WTC11 (cell line): ENCODE results near the gene F10. TPM values are rescaled to one million over a fixed set of nuclear protein-coding genes. Genes with fewer than 3 reads are reported as not detected.

ENCODE experiments used
- ATAC-seq: fragments of 200-7000 bp; cut with Tn5 transposase; 2 replicates; pipeline ENCODE4 v1.10.0; 2021; ENCODE audit warnings: mild to moderate bottlenecking, moderate library complexity
- CTCF ChIA-PET: fragments of 300-600 bp; sonication (Branson Sonifier 250); formaldehyde crosslinking; loops from one replicate; lab custom pipeline; 2021; ENCODE audit warnings: antibody characterized with exemption; lab: Charles Lee
- POLR2A ChIA-PET: fragments of 350-600 bp; sonication (Branson Sonifier 250); formaldehyde crosslinking; loops from one replicate; lab custom pipeline; 2021; ENCODE audit warnings: antibody characterized with exemption; lab: Charles Lee
- DNase-seq: peaks from one replicate; pipeline ENCODE4 v3.0.0; 2021; ENCODE audit warnings: low spot score
- H3K27ac Mint-ChIP-seq: 2 replicates; pipeline ENCODE4 v1.8.0; 2021; ENCODE audit warnings: mixed read lengths
- H3K27me3 Mint-ChIP-seq: 2 replicates; pipeline ENCODE4 v1.8.0; 2021; ENCODE audit warnings: low read depth, mild to moderate bottlenecking, moderate library complexity, mixed read lengths
- H3K36me3 Mint-ChIP-seq: 2 replicates; pipeline ENCODE4 v1.8.0; 2021; ENCODE audit warnings: mixed read lengths
- H3K4me1 Mint-ChIP-seq: 2 replicates; pipeline ENCODE4 v1.8.0; 2022; ENCODE audit warnings: mixed read lengths
- H3K4me3 Mint-ChIP-seq: 2 replicates; pipeline ENCODE4 v1.8.0; 2021; ENCODE audit warnings: mild to moderate bottlenecking, moderate library complexity, mixed read lengths
- H3K9me3 Mint-ChIP-seq: 2 replicates; pipeline ENCODE4 v1.8.0; 2021; ENCODE audit warnings: mixed read lengths
- EMX1 ChIP-seq: fragments of 250-450 bp; sonication (Bioruptor Pico); IDR thresholded peaks from 2 replicates; pipeline ENCODE4 v1.8.0; 2021; ENCODE audit warnings: mild to moderate bottlenecking
- ETV6 ChIP-seq: sonication (generic); formaldehyde crosslinking; IDR thresholded peaks from 2 replicates; pipeline ENCODE4 v1.8.1; 2022; ENCODE audit warnings: mild to moderate bottlenecking, missing genetic modification reagents
- GABPB1 ChIP-seq: sonication (generic); formaldehyde crosslinking; IDR thresholded peaks from 2 replicates; pipeline ENCODE4 v1.8.1; 2023; ENCODE audit warnings: mild to moderate bottlenecking, missing genetic modification reagents
- GRHL2 ChIP-seq: fragments of 250-450 bp; sonication (Bioruptor Pico); IDR thresholded peaks from 2 replicates; pipeline ENCODE4 v1.8.0; 2022; ENCODE audit warnings: mild to moderate bottlenecking, moderate library complexity; ENCODE audit not compliant: insufficient replicate concordance, severe bottlenecking
- GTF2I ChIP-seq: fragments of 250-450 bp; sonication (Bioruptor Pico); conservative IDR thresholded peaks from 2 replicates; pipeline ENCODE4 v1.4.0; 2021; ENCODE audit warnings: mild to moderate bottlenecking
- JUN ChIP-seq: sonication (generic); formaldehyde crosslinking; IDR thresholded peaks from 2 replicates; pipeline ENCODE4 v1.8.0; 2023; ENCODE audit warnings: mild to moderate bottlenecking, missing genetic modification reagents
- SOX15 ChIP-seq: fragments of 250-450 bp; sonication (Bioruptor Pico); IDR thresholded peaks from 2 replicates; pipeline ENCODE4 v1.9.0; 2021; ENCODE audit warnings: mild to moderate bottlenecking
- ZNF416 ChIP-seq: fragments of 250-450 bp; sonication (Bioruptor Pico); IDR thresholded peaks from 2 replicates; pipeline ENCODE4 v1.9.0; 2021; ENCODE audit warnings: mild to moderate bottlenecking, inconsistent platforms
- ZNF423 ChIP-seq: fragments of 250-450 bp; sonication (Bioruptor Pico); IDR thresholded peaks from 2 replicates; pipeline ENCODE4 v2.1.2; 2022; ENCODE audit warnings: mild to moderate bottlenecking, moderate library complexity
- total RNA-seq: library from RNA; stranded (reverse); gene quantifications from 3 replicates; pipeline ENCODE4 v1.2.3, GENCODE V29; 2021
- TF ChIP-seq, protein P1 (sequence below): sonication (generic); formaldehyde crosslinking; IDR thresholded peaks from 2 replicates; pipeline ENCODE4 v1.8.0; 2022; ENCODE audit warnings: missing genetic modification reagents
- TF ChIP-seq, protein P2 (sequence below): fragments of 250-450 bp; sonication (Bioruptor Pico); IDR thresholded peaks from 2 replicates; pipeline ENCODE4 v1.9.0; 2021; ENCODE audit warnings: mild to moderate bottlenecking
- TF ChIP-seq, protein P3 (sequence below): fragments of 250-450 bp; sonication (Bioruptor Pico); IDR thresholded peaks from 2 replicates; pipeline ENCODE4 v1.9.0; 2021; ENCODE audit warnings: moderate library complexity, mild to moderate bottlenecking, inconsistent platforms, borderline replicate concordance
- TF ChIP-seq, protein P4 (sequence below): fragments of 250-450 bp; sonication (Bioruptor Pico); IDR thresholded peaks from 2 replicates; pipeline ENCODE4 v1.9.0; 2021; ENCODE audit warnings: mild to moderate bottlenecking
- TF ChIP-seq, protein P5 (sequence below): sonication (generic); formaldehyde crosslinking; IDR thresholded peaks from 2 replicates; pipeline ENCODE4 v1.8.0; 2022; ENCODE audit warnings: mild to moderate bottlenecking, missing genetic modification reagents
- TF ChIP-seq, protein P6 (sequence below): sonication (generic); formaldehyde crosslinking; IDR thresholded peaks from 2 replicates; pipeline ENCODE4 v1.8.1; 2022; ENCODE audit warnings: low read depth, mild to moderate bottlenecking, moderate library complexity, missing genetic modification reagents, borderline replicate concordance

Gene F10
- total RNA-seq, 1 experiment from 2014 or later, result 0.87 TPM

DNA sequence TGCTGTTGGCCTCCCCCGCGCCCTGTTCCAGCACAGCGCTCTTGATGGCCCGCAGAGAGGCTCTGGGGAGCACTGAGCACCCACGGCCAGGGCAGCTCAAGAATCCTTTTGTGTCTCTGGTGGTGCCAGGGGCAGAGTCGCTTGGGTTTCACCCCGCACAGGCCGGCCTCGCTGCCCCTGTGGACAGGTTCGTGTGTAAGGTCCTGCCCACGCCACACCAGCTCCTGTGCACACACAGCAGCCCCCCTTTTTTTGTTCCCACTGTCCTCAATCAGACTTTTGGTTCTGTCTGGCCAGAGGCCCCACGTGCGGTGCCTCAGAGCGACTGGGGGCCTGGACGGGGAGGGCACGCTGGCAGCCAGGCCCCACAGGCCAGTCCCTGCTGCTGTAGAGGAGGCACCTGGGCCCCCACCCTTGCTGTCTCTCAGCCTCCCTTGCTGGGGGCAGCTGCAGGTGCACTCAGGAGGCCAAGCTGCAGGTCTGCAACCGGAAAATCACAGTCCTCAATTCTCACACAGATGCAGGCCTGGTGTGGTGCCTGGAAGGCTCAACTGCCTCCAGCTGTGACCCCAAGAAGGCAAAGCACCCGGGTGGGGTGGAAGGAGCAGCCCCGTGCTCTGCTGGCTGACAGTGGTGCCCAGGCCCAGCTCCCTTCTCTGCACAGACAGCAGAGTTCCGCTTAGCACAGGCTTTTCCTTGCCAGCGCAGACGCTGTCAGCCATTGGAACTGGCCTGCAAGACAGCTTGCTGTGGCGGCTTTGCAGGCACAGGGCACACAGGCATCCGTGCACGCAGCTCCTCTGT lies 29.6 kb upstream of the F10 start:
- TF ChIP-seq GRHL2 (CRISPR knock-in tag) (no peak), ETV6 (CRISPR knock-in tag) (no peak), ZNF423 (CRISPR knock-in tag) (no peak), JUN (CRISPR knock-in tag) (no peak), EMX1 (CRISPR knock-in tag) (no peak), ZNF416 (CRISPR knock-in tag) (no peak), GTF2I (CRISPR knock-in tag) (no peak), SOX15 (CRISPR knock-in tag) (no peak)
- TF ChIP-seq, protein P1, sequence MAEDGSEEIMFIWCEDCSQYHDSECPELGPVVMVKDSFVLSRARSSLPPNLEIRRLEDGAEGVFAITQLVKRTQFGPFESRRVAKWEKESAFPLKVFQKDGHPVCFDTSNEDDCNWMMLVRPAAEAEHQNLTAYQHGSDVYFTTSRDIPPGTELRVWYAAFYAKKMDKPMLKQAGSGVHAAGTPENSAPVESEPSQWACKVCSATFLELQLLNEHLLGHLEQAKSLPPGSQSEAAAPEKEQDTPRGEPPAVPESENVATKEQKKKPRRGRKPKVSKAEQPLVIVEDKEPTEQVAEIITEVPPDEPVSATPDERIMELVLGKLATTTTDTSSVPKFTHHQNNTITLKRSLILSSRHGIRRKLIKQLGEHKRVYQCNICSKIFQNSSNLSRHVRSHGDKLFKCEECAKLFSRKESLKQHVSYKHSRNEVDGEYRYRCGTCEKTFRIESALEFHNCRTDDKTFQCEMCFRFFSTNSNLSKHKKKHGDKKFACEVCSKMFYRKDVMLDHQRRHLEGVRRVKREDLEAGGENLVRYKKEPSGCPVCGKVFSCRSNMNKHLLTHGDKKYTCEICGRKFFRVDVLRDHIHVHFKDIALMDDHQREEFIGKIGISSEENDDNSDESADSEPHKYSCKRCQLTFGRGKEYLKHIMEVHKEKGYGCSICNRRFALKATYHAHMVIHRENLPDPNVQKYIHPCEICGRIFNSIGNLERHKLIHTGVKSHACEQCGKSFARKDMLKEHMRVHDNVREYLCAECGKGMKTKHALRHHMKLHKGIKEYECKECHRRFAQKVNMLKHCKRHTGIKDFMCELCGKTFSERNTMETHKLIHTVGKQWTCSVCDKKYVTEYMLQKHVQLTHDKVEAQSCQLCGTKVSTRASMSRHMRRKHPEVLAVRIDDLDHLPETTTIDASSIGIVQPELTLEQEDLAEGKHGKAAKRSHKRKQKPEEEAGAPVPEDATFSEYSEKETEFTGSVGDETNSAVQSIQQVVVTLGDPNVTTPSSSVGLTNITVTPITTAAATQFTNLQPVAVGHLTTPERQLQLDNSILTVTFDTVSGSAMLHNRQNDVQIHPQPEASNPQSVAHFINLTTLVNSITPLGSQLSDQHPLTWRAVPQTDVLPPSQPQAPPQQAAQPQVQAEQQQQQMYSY (CRISPR knock-in tag), result no peak
- TF ChIP-seq, protein P2, sequence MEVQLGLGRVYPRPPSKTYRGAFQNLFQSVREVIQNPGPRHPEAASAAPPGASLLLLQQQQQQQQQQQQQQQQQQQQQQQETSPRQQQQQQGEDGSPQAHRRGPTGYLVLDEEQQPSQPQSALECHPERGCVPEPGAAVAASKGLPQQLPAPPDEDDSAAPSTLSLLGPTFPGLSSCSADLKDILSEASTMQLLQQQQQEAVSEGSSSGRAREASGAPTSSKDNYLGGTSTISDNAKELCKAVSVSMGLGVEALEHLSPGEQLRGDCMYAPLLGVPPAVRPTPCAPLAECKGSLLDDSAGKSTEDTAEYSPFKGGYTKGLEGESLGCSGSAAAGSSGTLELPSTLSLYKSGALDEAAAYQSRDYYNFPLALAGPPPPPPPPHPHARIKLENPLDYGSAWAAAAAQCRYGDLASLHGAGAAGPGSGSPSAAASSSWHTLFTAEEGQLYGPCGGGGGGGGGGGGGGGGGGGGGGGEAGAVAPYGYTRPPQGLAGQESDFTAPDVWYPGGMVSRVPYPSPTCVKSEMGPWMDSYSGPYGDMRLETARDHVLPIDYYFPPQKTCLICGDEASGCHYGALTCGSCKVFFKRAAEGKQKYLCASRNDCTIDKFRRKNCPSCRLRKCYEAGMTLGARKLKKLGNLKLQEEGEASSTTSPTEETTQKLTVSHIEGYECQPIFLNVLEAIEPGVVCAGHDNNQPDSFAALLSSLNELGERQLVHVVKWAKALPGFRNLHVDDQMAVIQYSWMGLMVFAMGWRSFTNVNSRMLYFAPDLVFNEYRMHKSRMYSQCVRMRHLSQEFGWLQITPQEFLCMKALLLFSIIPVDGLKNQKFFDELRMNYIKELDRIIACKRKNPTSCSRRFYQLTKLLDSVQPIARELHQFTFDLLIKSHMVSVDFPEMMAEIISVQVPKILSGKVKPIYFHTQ (CRISPR knock-in tag), result no peak
- TF ChIP-seq, protein P3, sequence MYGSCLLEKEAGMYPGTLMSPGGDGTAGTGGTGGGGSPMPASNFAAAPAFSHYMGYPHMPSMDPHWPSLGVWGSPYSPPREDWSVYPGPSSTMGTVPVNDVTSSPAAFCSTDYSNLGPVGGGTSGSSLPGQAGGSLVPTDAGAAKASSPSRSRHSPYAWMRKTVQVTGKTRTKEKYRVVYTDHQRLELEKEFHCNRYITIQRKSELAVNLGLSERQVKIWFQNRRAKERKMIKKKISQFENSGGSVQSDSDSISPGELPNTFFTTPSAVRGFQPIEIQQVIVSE (CRISPR knock-in tag), result no peak
- Mint-ChIP-seq H3K27me3 (no peaks in the 10 kb centered on the region), H3K36me3 (no peaks in the 10 kb centered on the region; the same call in 1 of the 2 replicates), H3K4me1 (peaks cover 14% of the 10 kb centered on the region), H3K27ac (no peak overlapping the region), H3K9me3 (no peaks in the 10 kb centered on the region), H3K4me3 (no peak overlapping the region)
- ChIA-PET POLR2A (no interaction called here), CTCF (interaction anchor here (1.5 to 3.3 kb wide), 2 partner anchors 58 to 63 kb away, joined by 3 to 15 read pairs; no protein-coding TSS in a partner anchor)
- ATAC-seq, result no peak
- no peak for DNase-seq

DNA sequence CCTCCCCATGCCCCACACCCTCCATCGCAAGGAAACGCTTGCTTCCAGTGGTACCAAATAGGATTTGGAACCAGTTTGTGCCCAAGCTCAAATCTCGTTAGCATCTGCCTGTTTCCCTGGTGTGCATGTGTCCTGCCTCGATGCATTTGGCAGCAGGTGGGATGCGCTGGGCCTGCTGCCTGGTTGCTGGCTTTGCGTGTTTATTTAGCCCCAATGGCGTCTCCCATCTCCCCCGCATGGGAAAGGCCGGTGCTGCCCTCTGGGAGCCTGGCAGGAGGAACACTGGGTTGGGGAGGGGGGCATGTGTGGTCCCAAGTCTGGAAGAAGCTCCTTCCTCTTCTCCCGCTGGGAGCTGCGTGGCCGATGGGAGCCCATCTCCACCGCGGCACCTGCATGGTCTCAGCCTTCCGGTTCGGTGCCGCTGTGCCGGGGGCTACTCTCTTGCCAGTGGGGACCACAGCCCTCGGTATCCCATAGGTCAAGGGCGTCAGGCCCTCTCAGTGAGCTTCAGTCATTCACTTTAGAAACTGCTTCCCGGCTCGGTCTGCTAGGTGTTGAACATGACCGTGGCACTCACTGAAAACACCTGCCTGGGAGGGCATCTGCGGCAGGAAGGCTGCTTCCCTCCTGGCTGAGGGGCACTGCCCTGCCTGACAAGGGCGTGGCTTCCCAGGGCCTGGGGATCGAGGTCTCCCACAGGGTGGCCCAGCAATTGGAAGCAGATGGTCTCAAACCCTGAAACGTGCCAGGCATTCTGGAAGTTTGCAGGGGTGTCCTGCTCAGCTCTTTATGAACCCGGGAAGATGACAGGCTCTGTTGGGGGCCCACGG lies 28.8 kb upstream of the F10 start:
- H3K27ac Mint-ChIP-seq, result no peak overlapping the region
- ATAC-seq (no peak), DNase-seq (no peak)
- H3K4me1 Mint-ChIP-seq, result peaks cover 14% of the 10 kb centered on the region
- H3K36me3 Mint-ChIP-seq, result no peaks in the 10 kb centered on the region; the same call in 1 of the 2 replicates
- no peaks in the 10 kb centered on the region for H3K27me3 Mint-ChIP-seq
- TF ChIP-seq, protein P4, sequence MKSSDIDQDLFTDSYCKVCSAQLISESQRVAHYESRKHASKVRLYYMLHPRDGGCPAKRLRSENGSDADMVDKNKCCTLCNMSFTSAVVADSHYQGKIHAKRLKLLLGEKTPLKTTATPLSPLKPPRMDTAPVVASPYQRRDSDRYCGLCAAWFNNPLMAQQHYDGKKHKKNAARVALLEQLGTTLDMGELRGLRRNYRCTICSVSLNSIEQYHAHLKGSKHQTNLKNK (CRISPR knock-in tag), result no peak
- TF ChIP-seq, protein P5, sequence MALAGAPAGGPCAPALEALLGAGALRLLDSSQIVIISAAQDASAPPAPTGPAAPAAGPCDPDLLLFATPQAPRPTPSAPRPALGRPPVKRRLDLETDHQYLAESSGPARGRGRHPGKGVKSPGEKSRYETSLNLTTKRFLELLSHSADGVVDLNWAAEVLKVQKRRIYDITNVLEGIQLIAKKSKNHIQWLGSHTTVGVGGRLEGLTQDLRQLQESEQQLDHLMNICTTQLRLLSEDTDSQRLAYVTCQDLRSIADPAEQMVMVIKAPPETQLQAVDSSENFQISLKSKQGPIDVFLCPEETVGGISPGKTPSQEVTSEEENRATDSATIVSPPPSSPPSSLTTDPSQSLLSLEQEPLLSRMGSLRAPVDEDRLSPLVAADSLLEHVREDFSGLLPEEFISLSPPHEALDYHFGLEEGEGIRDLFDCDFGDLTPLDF (CRISPR knock-in tag), result no peak
- no peak for TF ChIP-seq GABPB1 (CRISPR knock-in tag)
- no peak for TF ChIP-seq GTF2I (CRISPR knock-in tag)
- TF ChIP-seq, protein P6, sequence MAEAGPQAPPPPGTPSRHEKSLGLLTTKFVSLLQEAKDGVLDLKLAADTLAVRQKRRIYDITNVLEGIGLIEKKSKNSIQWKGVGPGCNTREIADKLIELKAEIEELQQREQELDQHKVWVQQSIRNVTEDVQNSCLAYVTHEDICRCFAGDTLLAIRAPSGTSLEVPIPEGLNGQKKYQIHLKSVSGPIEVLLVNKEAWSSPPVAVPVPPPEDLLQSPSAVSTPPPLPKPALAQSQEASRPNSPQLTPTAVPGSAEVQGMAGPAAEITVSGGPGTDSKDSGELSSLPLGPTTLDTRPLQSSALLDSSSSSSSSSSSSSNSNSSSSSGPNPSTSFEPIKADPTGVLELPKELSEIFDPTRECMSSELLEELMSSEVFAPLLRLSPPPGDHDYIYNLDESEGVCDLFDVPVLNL, result no peak
- H3K9me3 Mint-ChIP-seq, result no peaks in the 10 kb centered on the region
- ChIA-PET CTCF (interaction anchor here (0.7 to 1.6 kb wide), 4 partner anchors 8 to 162 kb away, joined by 3 read pairs; no protein-coding TSS in a partner anchor), POLR2A (no interaction called here)
- H3K4me3 Mint-ChIP-seq, result no peak overlapping the region
